ENCODE measurements around the gene RBM15.

The RBM15 gene

GRCh38 chr1:110341146-110341871 is 2.1 kb downstream of the RBM15 start:
- no peak for TF ChIP-seq CTCF (IDR thresholded peaks at IDR 0.05; ENCODE audit: low read depth, low read length, missing control alignments)
- no peak for DNase-seq (ENCODE audit: low read depth)
- peak overlapping the region; percentile 86 for H3K4me3 ChIP-seq (ENCODE audit: low read depth, low read length)

- no peak for TF ChIP-seq CTCF (IDR thresholded peaks at IDR 0.05; ENCODE audit: low read depth, low read length, missing control alignments)
- peak overlapping the region; percentile 86 for H3K4me3 ChIP-seq (ENCODE audit: low read depth, low read length)
- no peak for DNase-seq (ENCODE audit: low read depth)
These were observed 2.7 kb downstream of the RBM15 start for GRCh38 chr1:110341872-110342331.

GRCh38 chr1:110343249-110343648 is 4.1 kb downstream of the RBM15 start:
- no peak for DNase-seq (ENCODE audit: low read depth)
- TF ChIP-seq CTCF (IDR thresholded peaks at IDR 0.05; ENCODE audit: low read depth, low read length, missing control alignments), result no peak
- H3K4me3 ChIP-seq (ENCODE audit: low read depth, low read length), result peak overlapping the region; percentile 25; the same call in 1 of the 2 replicates

- DNase-seq (ENCODE audit: low read depth), result no peak
- H3K4me3 ChIP-seq (ENCODE audit: low read depth, low read length), result peak overlapping the region; percentile 14; the same call in 1 of the 2 replicates
These were observed 5.0 kb downstream of the RBM15 start for GRCh38 chr1:110344152-110344551.

GRCh38 chr1:110345480-110345879 is 6.3 kb downstream of the RBM15 start:
- no peak overlapping the region; the same call in 1 of the 2 replicates for H3K4me3 ChIP-seq (ENCODE audit: low read depth, low read length)
- TF ChIP-seq CTCF (IDR thresholded peaks at IDR 0.05; ENCODE audit: low read depth, low read length, missing control alignments), result no peak
- no peak for DNase-seq (ENCODE audit: low read depth)

More at GRCh38 chr1:110344152-110344551, 5.0 kb downstream of the RBM15 start:
- TF ChIP-seq CTCF (IDR thresholded peaks at IDR 0.05; ENCODE audit: low read depth, low read length, missing control alignments), result no peak

GRCh38 chr1:110346690-110347089 is 7.5 kb downstream of the RBM15 start:
- peak; percentile 46 for DNase-seq (ENCODE audit: low read depth)
- TF ChIP-seq CTCF (IDR thresholded peaks at IDR 0.05; ENCODE audit: low read depth, low read length, missing control alignments), result no peak
- H3K4me3 ChIP-seq (ENCODE audit: low read depth, low read length), result peak overlapping the region; percentile 36

Measured in GM12864 (cell line).